Daoy (cell line): ENCODE data around the gene UBL4B. TPM values are rescaled to one million over a fixed set of nuclear protein-coding genes. Genes with fewer than 3 reads are reported as not detected.

Experiments used
- DNase-seq: peaks from one replicate; pipeline ENCODE4 v3.0.0-alpha.2; 2015; ENCODE audit warnings: low read depth
- total RNA-seq: library from RNA; depleted of rRNA; stranded (reverse); fragments of >200 nt; shearing (Covaris generic); gene quantifications from 2 replicates; pipeline ENCODE4 v1.2.3, GENCODE V29; 2014

The UBL4B gene
- total RNA-seq, 1 experiment from 2014 or later, result not detected

GRCh38 chr1:110084227-110085078 lies 27.8 kb upstream of the UBL4B start:
- peak; percentile 66 for DNase-seq

GRCh38 chr1:110085671-110086070 lies 26.6 kb upstream of the UBL4B start:
- no peak for DNase-seq

GRCh38 chr1:110086961-110087360 lies 25.3 kb upstream of the UBL4B start:
- no peak for DNase-seq

GRCh38 chr1:110087812-110088738 lies 24.2 kb upstream of the UBL4B start:
- peak; percentile 62 for DNase-seq

- no peak for DNase-seq
These were observed 23.4 kb upstream of the UBL4B start for GRCh38 chr1:110088739-110089316.

GRCh38 chr1:110089561-110090275 lies 22.5 kb upstream of the UBL4B start:
- no peak for DNase-seq

GRCh38 chr1:110091381-110091780 lies 20.9 kb upstream of the UBL4B start:
- DNase-seq, result no peak

GRCh38 chr1:110091791-110092190 lies 20.5 kb upstream of the UBL4B start:
- no peak for DNase-seq

- DNase-seq, result no peak
These were observed 19.3 kb upstream of the UBL4B start for GRCh38 chr1:110092991-110093390.

- no peak for DNase-seq
These were observed 17.1 kb upstream of the UBL4B start for GRCh38 chr1:110094931-110095654.

- no peak for DNase-seq
These were observed 14.6 kb upstream of the UBL4B start for GRCh38 chr1:110097507-110098221.

- no peak for DNase-seq
These were observed 13.8 kb upstream of the UBL4B start for GRCh38 chr1:110098222-110099026.

- no peak for DNase-seq
These were observed 11.9 kb upstream of the UBL4B start for GRCh38 chr1:110100335-110100734.

- peak; percentile 24 for DNase-seq
These were observed 10.2 kb upstream of the UBL4B start for GRCh38 chr1:110102081-110102480.

GRCh38 chr1:110106013-110106941 lies 6.0 kb upstream of the UBL4B start:
- DNase-seq, result peak; percentile 81

GRCh38 chr1:110107867-110108469 lies 4.3 kb upstream of the UBL4B start:
- DNase-seq, result no peak

GRCh38 chr1:110111081-110111480 lies 1.2 kb upstream of the UBL4B start:
- DNase-seq, result no peak

- DNase-seq, result no peak
These were observed 413 bp downstream of the UBL4B start for GRCh38 chr1:110112656-110113055.
